ENCODE data around the gene ZC3H12A. TPM values are rescaled to one million over a fixed set of nuclear protein-coding genes. Genes with fewer than 3 reads are reported as not detected.

Gene ZC3H12A
- total RNA-seq, 1 experiment from 2014 or later: 6.7 TPM

DNA sequence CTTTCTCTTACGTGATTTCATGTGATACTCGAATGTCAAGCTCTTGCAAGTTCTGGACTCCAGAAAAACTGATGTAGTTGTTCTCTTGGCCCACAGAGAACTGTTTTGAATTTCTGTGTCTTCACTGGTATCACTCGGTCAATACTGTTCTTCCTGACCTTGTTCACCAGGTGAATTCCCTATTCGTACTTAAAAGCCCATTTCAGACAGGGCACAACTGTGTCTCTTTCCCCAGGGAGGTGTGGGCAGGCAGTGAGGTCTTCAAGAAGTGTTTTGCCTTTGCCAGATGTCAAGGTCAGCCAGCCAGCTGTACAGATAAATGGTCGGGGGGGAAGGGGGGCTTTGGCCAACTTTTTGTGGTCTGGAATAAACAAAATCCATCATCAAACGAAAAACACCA, 27.5 kb upstream of the ZC3H12A start:
- Mint-ChIP-seq H3K4me3 (no peak overlapping the region), H3K27ac (no peak overlapping the region), H3K36me3 (ENCODE audit: insufficient read depth in 1 of 3, low read depth in 3 of 3) (no peaks in the 10 kb centered on the region), H3K4me1 (peaks cover 23 to 37% of the 10 kb centered on the region in 2 experiments), H3K27me3 (ENCODE audit: low read depth) (peaks cover 29% of the 10 kb centered on the region), H3K9me3 (no peaks in the 10 kb centered on the region; a peak in 1 of 5 replicates)
- Histone ChIP-seq H3K23ac (ENCODE audit: insufficient read length, low read depth, low read length) (no peak overlapping the region), H3K14ac (ENCODE audit: insufficient read depth, low read length) (no peak overlapping the region), H3T11ph (ENCODE audit: low read length) (no peak overlapping the region), H2AFZ (ENCODE audit: low read length) (no peak overlapping the region), H3K56ac (ENCODE audit: insufficient read length, low read depth, low read length) (no peak overlapping the region), H3K27me3 (ENCODE audit: insufficient read depth, low read length) (no peaks in the 10 kb centered on the region), H3K79me1 (ENCODE audit: insufficient read depth, low read depth, low read length, poor library complexity, severe bottlenecking) (no peaks in the 10 kb centered on the region), H2BK15ac (ENCODE audit: low read depth, low read length) (no peak overlapping the region), H3K9ac (ENCODE audit: extremely low read depth, insufficient read length, low read length) (no peak overlapping the region), H3K9me3 (ENCODE audit: control insufficient read depth, low read depth, low read length) (no peaks in the 10 kb centered on the region), H3K4me2 (ENCODE audit: insufficient read depth, insufficient read length, low read length) (no peak overlapping the region), H4K20me1 (ENCODE audit: control insufficient read depth, insufficient read depth, insufficient read length) (no peaks in the 10 kb centered on the region), H4K5ac (ENCODE audit: insufficient read length, low read depth, low read length) (no peak overlapping the region), H3K27ac (ENCODE audit: insufficient read length, low read depth, low read length) (no peak overlapping the region), H3K4me1 (ENCODE audit: insufficient read depth, low read length) (peaks cover 8% of the 10 kb centered on the region; the same call in 1 of the 2 replicates), H3K23me2 (ENCODE audit: insufficient read length, low read depth, low read length, poor library complexity, severe bottlenecking) (no peaks in the 10 kb centered on the region), H4K91ac (ENCODE audit: insufficient read length, low read depth, low read length) (no peak overlapping the region), H3K18ac (ENCODE audit: insufficient read length, low read depth, low read length) (no peak overlapping the region), H2BK12ac (ENCODE audit: insufficient read length, low read depth, low read length) (no peak overlapping the region), H3K79me2 (ENCODE audit: insufficient read depth, low read length) (no peaks in the 10 kb centered on the region), H3K4ac (ENCODE audit: low read depth, low read length) (no peak overlapping the region), H2AK5ac (ENCODE audit: insufficient read length, low read length) (no peak overlapping the region), H4K8ac (replicated peaks; ENCODE audit: insufficient read length, low read depth, low read length) (no peak overlapping the region), H2BK20ac (ENCODE audit: low read depth, low read length, poor library complexity, severe bottlenecking) (no peak overlapping the region), H2BK5ac (ENCODE audit: insufficient read length, low read length) (no peak overlapping the region), H2BK120ac (ENCODE audit: low read depth, low read length, poor library complexity, severe bottlenecking) (no peak overlapping the region)
- TF ChIP-seq, protein P1, sequence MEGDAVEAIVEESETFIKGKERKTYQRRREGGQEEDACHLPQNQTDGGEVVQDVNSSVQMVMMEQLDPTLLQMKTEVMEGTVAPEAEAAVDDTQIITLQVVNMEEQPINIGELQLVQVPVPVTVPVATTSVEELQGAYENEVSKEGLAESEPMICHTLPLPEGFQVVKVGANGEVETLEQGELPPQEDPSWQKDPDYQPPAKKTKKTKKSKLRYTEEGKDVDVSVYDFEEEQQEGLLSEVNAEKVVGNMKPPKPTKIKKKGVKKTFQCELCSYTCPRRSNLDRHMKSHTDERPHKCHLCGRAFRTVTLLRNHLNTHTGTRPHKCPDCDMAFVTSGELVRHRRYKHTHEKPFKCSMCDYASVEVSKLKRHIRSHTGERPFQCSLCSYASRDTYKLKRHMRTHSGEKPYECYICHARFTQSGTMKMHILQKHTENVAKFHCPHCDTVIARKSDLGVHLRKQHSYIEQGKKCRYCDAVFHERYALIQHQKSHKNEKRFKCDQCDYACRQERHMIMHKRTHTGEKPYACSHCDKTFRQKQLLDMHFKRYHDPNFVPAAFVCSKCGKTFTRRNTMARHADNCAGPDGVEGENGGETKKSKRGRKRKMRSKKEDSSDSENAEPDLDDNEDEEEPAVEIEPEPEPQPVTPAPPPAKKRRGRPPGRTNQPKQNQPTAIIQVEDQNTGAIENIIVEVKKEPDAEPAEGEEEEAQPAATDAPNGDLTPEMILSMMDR (conservative IDR thresholded peaks at IDR 0.05): no peak
- no peak for DNase-seq
- WGBS (ENCODE audit: extremely low coverage, insufficient read length, low lambda C conversion rate): no CpG with 5 or more reads among the region's 6 CpGs

Measured in H9 (cell line).